ENCODE data around the gene FOXL2NB.

FOXL2NB gene

GRCh38 chr3:138945709-138946662 is 1.0 kb upstream of the FOXL2NB start:
- Mint-ChIP-seq H3K36me3 (ENCODE audit: low read depth) (no peaks in the 10 kb centered on the region), H3K27me3 (ENCODE audit: low read depth) (peaks cover 95% of the 10 kb centered on the region)

GRCh38 chr3:138947495-138948121 is 591 bp downstream of the FOXL2NB start:
- Mint-ChIP-seq H3K9me3 (no peaks in the 10 kb centered on the region), H3K27me3 (ENCODE audit: low read depth) (peaks cover 95% of the 10 kb centered on the region), H3K4me3 (peak overlapping the region; percentile 69 to 80 (median 80)), H3K4me1 (peaks cover 30% of the 10 kb centered on the region), H3K36me3 (ENCODE audit: low read depth) (no peaks in the 10 kb centered on the region), H3K27ac (no peak overlapping the region)
- no peak for TF ChIP-seq CTCF (IDR thresholded peaks at IDR 0.05; ENCODE audit: unreplicated experiment in 3 of 3)

More at GRCh38 chr3:138945709-138946662, 1.0 kb upstream of the FOXL2NB start:
- TF ChIP-seq CTCF (IDR thresholded peaks at IDR 0.05; ENCODE audit: unreplicated experiment in 3 of 3) = no peak
- Mint-ChIP-seq H3K9me3 (no peaks in the 10 kb centered on the region), H3K4me3 (peak overlapping the region in 2 of 3 experiments; percentile 59 to 75), H3K27ac (no peak overlapping the region), H3K4me1 (peaks cover 30% of the 10 kb centered on the region)

- no peak overlapping the region for H3K27ac Mint-ChIP-seq
Measured at GRCh38 chr3:138948371-138949001, 1.5 kb downstream of the FOXL2NB start.

GRCh38 chr3:138949002-138949418 is 2.0 kb downstream of the FOXL2NB start:
- Mint-ChIP-seq H3K27me3 (ENCODE audit: low read depth) (peaks cover 95% of the 10 kb centered on the region), H3K9me3 (no peaks in the 10 kb centered on the region), H3K4me3 (peak overlapping the region; percentile 48 to 69 (median 66)), H3K27ac (no peak overlapping the region), H3K4me1 (peaks cover 25% of the 10 kb centered on the region), H3K36me3 (ENCODE audit: low read depth) (no peaks in the 10 kb centered on the region)
- TF ChIP-seq CTCF (IDR thresholded peaks at IDR 0.05; ENCODE audit: unreplicated experiment in 3 of 3) = no peak

More at GRCh38 chr3:138948371-138949001, 1.5 kb downstream of the FOXL2NB start:
- H3K36me3 Mint-ChIP-seq (ENCODE audit: low read depth) = no peaks in the 10 kb centered on the region
- peak overlapping the region; percentile 5 to 80 (median 69) for H3K4me3 Mint-ChIP-seq
- no peaks in the 10 kb centered on the region for H3K9me3 Mint-ChIP-seq
- H3K4me1 Mint-ChIP-seq = peaks cover 30% of the 10 kb centered on the region
- peaks cover 95% of the 10 kb centered on the region for H3K27me3 Mint-ChIP-seq (ENCODE audit: low read depth)
- TF ChIP-seq CTCF (IDR thresholded peaks at IDR 0.05; ENCODE audit: unreplicated experiment in 3 of 3) = no peak

- TF ChIP-seq CTCF (IDR thresholded peaks at IDR 0.05; ENCODE audit: unreplicated experiment in 3 of 3) = no peak
- Mint-ChIP-seq H3K36me3 (ENCODE audit: low read depth) (no peaks in the 10 kb centered on the region), H3K4me3 (peak overlapping the region; percentile 48 to 69 (median 66))
Measured at GRCh38 chr3:138949445-138950005, 2.5 kb downstream of the FOXL2NB start.

More at GRCh38 chr3:138949445-138950005, 2.5 kb downstream of the FOXL2NB start:
- peaks cover 20% of the 10 kb centered on the region for H3K4me1 Mint-ChIP-seq
- H3K27me3 Mint-ChIP-seq (ENCODE audit: low read depth) = peaks cover 95% of the 10 kb centered on the region
- H3K27ac Mint-ChIP-seq = no peak overlapping the region
- H3K9me3 Mint-ChIP-seq = no peaks in the 10 kb centered on the region

Measured in nephron (organoid).